HepG2 (cell line): ENCODE data around the gene SS18L1. TPM values are rescaled to one million over a fixed set of nuclear protein-coding genes. Genes with fewer than 3 reads are reported as not detected.

Experiments
- ATF7 ChIP-seq, 2 experiments: fragments of 450-650 bp in 1 of 2; sonication (generic) in 1 of 2; formaldehyde crosslinking in 1 of 2; IDR thresholded peaks; 2 replicates each; pipeline versions ENCODE4 v1.4.0 to v1.6.1; 2016 to 2020; ENCODE audit warnings: antibody characterized with exemption in 1 of 2, mild to moderate bottlenecking in 1 of 2, missing genetic modification reagents in 1 of 2
- BCL6 ChIP-seq: IDR thresholded peaks from 2 replicates; pipeline ENCODE4 v1.6.1; 2016; ENCODE audit warnings: missing genetic modification reagents, missing compliant biosample characterization
- BORCS8-MEF2B ChIP-seq: sonication (generic); formaldehyde crosslinking; IDR thresholded peaks from 2 replicates; pipeline ENCODE4 v1.8.0; 2022; ENCODE audit warnings: mild to moderate bottlenecking, missing genetic modification reagents
- CAMTA2 ChIP-seq: sonication (generic); formaldehyde crosslinking; IDR thresholded peaks from 2 replicates; pipeline ENCODE4 v1.4.0; 2020; ENCODE audit warnings: mild to moderate bottlenecking, missing genetic modification reagents, borderline replicate concordance
- CEBPB ChIP-seq: IDR thresholded peaks from 2 replicates; pipeline ENCODE4 v1.6.1; 2011; ENCODE audit warnings: low read depth, low read length, improper control_type of control experiment, borderline replicate concordance
- FOXM1 ChIP-seq: sonication (generic); formaldehyde crosslinking; IDR thresholded peaks from 2 replicates; pipeline ENCODE4 v1.5.0; 2020; ENCODE audit warnings: missing genetic modification reagents
- GABPA ChIP-seq, 2 experiments: IDR thresholded peaks; 2 replicates each; pipeline ENCODE4 v1.6.1; 2011 to 2016; ENCODE audit warnings: low read depth in 2 of 2, low read length in 1 of 2, missing biosample characterization in 1 of 2, missing genetic modification characterization in 1 of 2
- JUN ChIP-seq: sonication (generic); formaldehyde crosslinking; IDR thresholded peaks from 2 replicates; pipeline ENCODE4 v1.4.0; 2020; ENCODE audit warnings: mild to moderate bottlenecking, missing genetic modification reagents
- NCOA5 ChIP-seq: sonication (generic); formaldehyde crosslinking; IDR thresholded peaks from 2 replicates; pipeline ENCODE4 v1.4.0; 2020; ENCODE audit warnings: missing genetic modification reagents
- NFIC ChIP-seq: IDR thresholded peaks from 2 replicates; pipeline ENCODE4 v1.6.1; 2012; ENCODE audit warnings: mild to moderate bottlenecking, low read length, inconsistent platforms
- SKI ChIP-seq: fragments of 450-650 bp; IDR thresholded peaks from one replicate; pipeline ENCODE4 v1.6.1; 2018; ENCODE audit warnings: mild to moderate bottlenecking; ENCODE audit not compliant: partially characterized antibody
- SNRNP70 ChIP-seq: fragments of 200-400 bp; formaldehyde crosslinking; IDR thresholded peaks from 2 replicates; pipeline ENCODE4 v1.6.1; 2017; ENCODE audit warnings: mild to moderate bottlenecking, low read depth, low read length, moderate library complexity
- SPEN ChIP-seq: sonication (generic); formaldehyde crosslinking; IDR thresholded peaks from 2 replicates; pipeline ENCODE4 v1.5.1; 2020; ENCODE audit warnings: low read depth, mild to moderate bottlenecking, missing genetic modification reagents
- ZNF263 ChIP-seq: sonication (generic); formaldehyde crosslinking; IDR thresholded peaks from 2 replicates; pipeline ENCODE4 v1.4.0; 2020; ENCODE audit warnings: missing genetic modification reagents
- ZNF33B ChIP-seq: sonication (generic); formaldehyde crosslinking; IDR thresholded peaks from 2 replicates; pipeline ENCODE4 v1.5.1; 2020; ENCODE audit warnings: mild to moderate bottlenecking, missing genetic modification reagents
- ZNF432 ChIP-seq: sonication (generic); formaldehyde crosslinking; IDR thresholded peaks from 2 replicates; pipeline ENCODE4 v1.5.0; 2020; ENCODE audit warnings: missing genetic modification reagents, mild to moderate bottlenecking, borderline replicate concordance
- ZNF501 ChIP-seq: sonication (generic); formaldehyde crosslinking; IDR thresholded peaks from 2 replicates; pipeline ENCODE4 v1.5.1; 2020; ENCODE audit warnings: mild to moderate bottlenecking, moderate library complexity, missing genetic modification reagents
- polyA plus RNA-seq, 8 experiments: library from polyadenylated mRNA; depleted of rRNA in 3 of 8; stranded (reverse) in 7 of 8; unstranded in 1 of 8; fragments of >200 nt; fragmentation: Illumina TruSeq in 4 of 8; extraction: Trizol in 4 of 8; gene quantifications; 2 replicates each; pipeline versions ENCODE4 v1.2.1 to v1.2.3, GENCODE V29; 2011 to 2016; ENCODE audit warnings: low read depth in 4 of 8, missing spikeins in 1 of 8, mixed read lengths in 1 of 8; ENCODE audit not compliant: insufficient read depth in 1 of 8
- total RNA-seq, 5 experiments: library from RNA; depleted of rRNA; stranded (reverse); fragments of >200 nt; fragmentation: Illumina TruSeq; extraction: Trizol; gene quantifications; 2 replicates each; pipeline ENCODE4 v1.2.3, GENCODE V29; 2016; ENCODE audit warnings: low read depth in 1 of 5
- TF ChIP-seq, protein P1 (sequence below): IDR thresholded peaks from 2 replicates; pipeline ENCODE4 v1.6.1; 2016
- TF ChIP-seq, protein P2 (sequence below): sonication (generic); formaldehyde crosslinking; IDR thresholded peaks from 2 replicates; pipeline ENCODE4 v1.5.0; 2020; ENCODE audit warnings: missing genetic modification reagents
- TF ChIP-seq, protein P3 (sequence below): sonication (generic); formaldehyde crosslinking; IDR thresholded peaks from 2 replicates; pipeline ENCODE4 v1.8.0; 2022; ENCODE audit warnings: mild to moderate bottlenecking, missing genetic modification reagents
- TF ChIP-seq, protein P4 (sequence below): sonication (generic); formaldehyde crosslinking; IDR thresholded peaks from 2 replicates; pipeline ENCODE4 v1.5.0; 2020; ENCODE audit warnings: mild to moderate bottlenecking, missing genetic modification reagents, borderline replicate concordance
- TF ChIP-seq, protein P5 (sequence below): sonication (generic); formaldehyde crosslinking; IDR thresholded peaks from 2 replicates; pipeline ENCODE4 v1.5.0; 2020; ENCODE audit warnings: missing genetic modification reagents, mild to moderate bottlenecking, borderline replicate concordance
- TF ChIP-seq, protein P6 (sequence below): sonication (generic); formaldehyde crosslinking; IDR thresholded peaks from 2 replicates; pipeline ENCODE4 v1.8.1; 2023; ENCODE audit warnings: missing genetic modification reagents, mild to moderate bottlenecking, borderline replicate concordance

Gene SS18L1
- total and polyA plus RNA-seq, 2 of the 13 experiments (the other 11 are each of a cell fraction or from before 2014, with no cell fraction given): 17.8 to 27.6 TPM

DNA sequence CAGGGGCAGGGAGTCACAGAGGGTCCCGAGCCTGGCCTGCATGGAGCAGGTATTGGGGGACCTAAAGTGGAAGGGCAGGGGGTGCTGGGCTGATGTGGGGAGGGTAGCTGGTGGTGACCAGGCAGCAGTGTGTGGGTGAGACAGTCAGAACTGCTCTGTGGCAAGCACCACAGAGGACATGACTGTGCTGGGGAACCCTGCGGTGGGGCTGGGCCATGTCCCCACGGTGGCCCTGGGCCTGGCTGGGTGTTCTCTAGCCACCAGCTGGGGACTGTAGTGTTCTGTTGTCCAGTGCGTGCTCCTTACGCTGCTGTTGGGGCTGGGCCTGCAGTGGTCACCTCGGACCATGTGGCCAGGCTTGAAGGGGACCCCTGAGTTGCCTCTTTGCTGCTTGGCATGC lies 3.6 kb downstream of the SS18L1 start (continued):
- TF ChIP-seq, protein P1, sequence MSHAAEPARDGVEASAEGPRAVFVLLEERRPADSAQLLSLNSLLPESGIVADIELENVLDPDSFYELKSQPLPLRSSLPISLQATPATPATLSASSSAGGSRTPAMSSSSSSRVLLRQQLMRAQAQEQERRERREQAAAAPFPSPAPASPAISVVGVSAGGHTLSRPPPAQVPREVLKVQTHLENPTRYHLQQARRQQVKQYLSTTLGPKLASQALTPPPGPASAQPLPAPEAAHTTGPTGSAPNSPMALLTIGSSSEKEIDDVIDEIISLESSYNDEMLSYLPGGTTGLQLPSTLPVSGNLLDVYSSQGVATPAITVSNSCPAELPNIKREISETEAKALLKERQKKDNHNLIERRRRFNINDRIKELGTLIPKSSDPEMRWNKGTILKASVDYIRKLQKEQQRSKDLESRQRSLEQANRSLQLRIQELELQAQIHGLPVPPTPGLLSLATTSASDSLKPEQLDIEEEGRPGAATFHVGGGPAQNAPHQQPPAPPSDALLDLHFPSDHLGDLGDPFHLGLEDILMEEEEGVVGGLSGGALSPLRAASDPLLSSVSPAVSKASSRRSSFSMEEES (CRISPR knock-in tag): no peak
- TF ChIP-seq ZNF432 (CRISPR knock-in tag): no peak
- TF ChIP-seq NCOA5: no peak
- TF ChIP-seq, protein P2, sequence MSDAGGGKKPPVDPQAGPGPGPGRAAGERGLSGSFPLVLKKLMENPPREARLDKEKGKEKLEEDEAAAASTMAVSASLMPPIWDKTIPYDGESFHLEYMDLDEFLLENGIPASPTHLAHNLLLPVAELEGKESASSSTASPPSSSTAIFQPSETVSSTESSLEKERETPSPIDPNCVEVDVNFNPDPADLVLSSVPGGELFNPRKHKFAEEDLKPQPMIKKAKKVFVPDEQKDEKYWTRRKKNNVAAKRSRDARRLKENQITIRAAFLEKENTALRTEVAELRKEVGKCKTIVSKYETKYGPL (CRISPR knock-in tag): no peak
- TF ChIP-seq ZNF263: peak; percentile 36; the same call in 1 of the 2 replicates
- peak; percentile 60; the same call in 1 of the 2 replicates for TF ChIP-seq CAMTA2 (CRISPR knock-in tag)
- TF ChIP-seq ZNF501 (CRISPR knock-in tag): no peak
- TF ChIP-seq SKI: no peak
- TF ChIP-seq NFIC: no peak
- TF ChIP-seq FOXM1 (CRISPR knock-in tag): no peak
- no peak for TF ChIP-seq BCL6
- TF ChIP-seq SPEN (CRISPR knock-in tag): 0 out of 2 replicates have a peak, but pooled peaks have one; percentile 34
- 0 out of 2 replicates have a peak, but pooled peaks have one; percentile 21 for TF ChIP-seq BORCS8-MEF2B (CRISPR knock-in tag)
- no peak for TF ChIP-seq SNRNP70
- TF ChIP-seq, protein P3, sequence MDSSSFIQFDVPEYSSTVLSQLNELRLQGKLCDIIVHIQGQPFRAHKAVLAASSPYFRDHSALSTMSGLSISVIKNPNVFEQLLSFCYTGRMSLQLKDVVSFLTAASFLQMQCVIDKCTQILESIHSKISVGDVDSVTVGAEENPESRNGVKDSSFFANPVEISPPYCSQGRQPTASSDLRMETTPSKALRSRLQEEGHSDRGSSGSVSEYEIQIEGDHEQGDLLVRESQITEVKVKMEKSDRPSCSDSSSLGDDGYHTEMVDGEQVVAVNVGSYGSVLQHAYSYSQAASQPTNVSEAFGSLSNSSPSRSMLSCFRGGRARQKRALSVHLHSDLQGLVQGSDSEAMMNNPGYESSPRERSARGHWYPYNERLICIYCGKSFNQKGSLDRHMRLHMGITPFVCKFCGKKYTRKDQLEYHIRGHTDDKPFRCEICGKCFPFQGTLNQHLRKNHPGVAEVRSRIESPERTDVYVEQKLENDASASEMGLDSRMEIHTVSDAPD (CRISPR knock-in tag): no peak
- no peak for TF ChIP-seq JUN (CRISPR knock-in tag)
- TF ChIP-seq, protein P4, sequence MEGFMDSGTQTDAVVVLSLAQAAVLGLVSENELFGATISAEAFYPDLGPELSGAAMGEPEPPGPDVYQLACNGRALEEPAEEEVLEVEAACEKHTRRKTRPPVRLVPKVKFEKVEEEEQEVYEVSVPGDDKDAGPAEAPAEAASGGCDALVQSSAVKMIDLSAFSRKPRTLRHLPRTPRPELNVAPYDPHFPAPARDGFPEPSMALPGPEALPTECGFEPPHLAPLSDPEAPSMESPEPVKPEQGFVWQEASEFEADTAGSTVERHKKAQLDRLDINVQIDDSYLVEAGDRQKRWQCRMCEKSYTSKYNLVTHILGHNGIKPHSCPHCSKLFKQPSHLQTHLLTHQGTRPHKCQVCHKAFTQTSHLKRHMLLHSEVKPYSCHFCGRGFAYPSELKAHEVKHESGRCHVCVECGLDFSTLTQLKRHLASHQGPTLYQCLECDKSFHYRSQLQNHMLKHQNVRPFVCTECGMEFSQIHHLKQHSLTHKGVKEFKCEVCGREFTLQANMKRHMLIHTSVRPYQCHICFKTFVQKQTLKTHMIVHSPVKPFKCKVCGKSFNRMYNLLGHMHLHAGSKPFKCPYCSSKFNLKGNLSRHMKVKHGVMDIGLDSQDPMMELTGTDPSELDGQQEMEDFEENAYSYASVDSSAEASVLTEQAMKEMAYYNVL (CRISPR knock-in tag): no peak
- no peak for TF ChIP-seq ATF7 (IDR thresholded peaks at IDR 0.05)
- no peak for TF ChIP-seq ATF7 (CRISPR knock-in tag; IDR thresholded peaks at IDR 0.05)
- TF ChIP-seq GABPA (IDR thresholded peaks at IDR 0.05; ENCODE audit: low read depth, low read length): no peak
- TF ChIP-seq GABPA (CRISPR knock-in tag; IDR thresholded peaks at IDR 0.05; ENCODE audit: low read depth): no peak
- TF ChIP-seq CEBPB: no peak
- TF ChIP-seq, protein P5, sequence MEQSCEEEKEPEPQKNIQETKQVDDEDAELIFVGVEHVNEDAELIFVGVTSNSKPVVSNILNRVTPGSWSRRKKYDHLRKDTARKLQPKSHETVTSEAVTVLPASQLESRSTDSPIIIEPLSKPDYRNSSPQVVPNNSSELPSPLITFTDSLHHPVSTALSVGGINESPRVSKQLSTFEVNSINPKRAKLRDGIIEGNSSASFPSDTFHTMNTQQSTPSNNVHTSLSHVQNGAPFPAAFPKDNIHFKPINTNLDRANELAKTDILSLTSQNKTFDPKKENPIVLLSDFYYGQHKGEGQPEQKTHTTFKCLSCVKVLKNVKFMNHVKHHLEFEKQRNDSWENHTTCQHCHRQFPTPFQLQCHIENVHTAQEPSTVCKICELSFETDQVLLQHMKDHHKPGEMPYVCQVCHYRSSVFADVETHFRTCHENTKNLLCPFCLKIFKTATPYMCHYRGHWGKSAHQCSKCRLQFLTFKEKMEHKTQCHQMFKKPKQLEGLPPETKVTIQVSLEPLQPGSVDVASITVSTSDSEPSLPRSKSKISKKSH (CRISPR knock-in tag): peak; percentile 65; the same call in 1 of the 2 replicates
- no peak for TF ChIP-seq ZNF33B (CRISPR knock-in tag)
- TF ChIP-seq, protein P6, sequence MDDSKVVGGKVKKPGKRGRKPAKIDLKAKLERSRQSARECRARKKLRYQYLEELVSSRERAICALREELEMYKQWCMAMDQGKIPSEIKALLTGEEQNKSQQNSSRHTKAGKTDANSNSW: no peak
